ENCODE data around the gene GJB3. TPM values are rescaled to one million over a fixed set of nuclear protein-coding genes. Genes with fewer than 3 reads are reported as not detected.
"Not testable (repeated sequence)": the region's sequence is repeated elsewhere in the genome, so short reads cannot be mapped to it uniquely, and the experiment has no call there.

GJB3 gene
- polyA plus RNA-seq, 3 donors: not detected

GRCh38 chr1:34808051-34808810 lies 27.2 kb downstream of the GJB3 start:
- Histone ChIP-seq H3K27me3 (ENCODE audit: control insufficient read depth in 2 of 2, insufficient read depth in 2 of 2, low read length in 2 of 2) (no peaks in the 10 kb centered on the region), H2AFZ (ENCODE audit: insufficient read depth, low read depth, low read length, poor library complexity, severe bottlenecking) (no peak overlapping the region)
- peaks cover 0 to 7% (median 0%) of the 10 kb centered on the region in 7 donors for H3K9me3 Mint-ChIP-seq

GRCh38 chr1:34810781-34811180 lies 29.8 kb downstream of the GJB3 start:
- intact Hi-C loops (cut with micrococcal nuclease); H2AFZ ChIP-seq (ENCODE audit: insufficient read depth, low read depth, low read length, poor library complexity, severe bottlenecking); H3K27me3 Mint-ChIP-seq (ENCODE audit: low read depth in 3 of 3); H3K4me3 Mint-ChIP-seq; H3K9me3 ChIP-seq (replicated peaks in 1 of 2; ENCODE audit: control insufficient read depth in 1 of 2, insufficient read depth in 1 of 2, low read length in 2 of 2); H3K27ac ChIP-seq (ENCODE audit: low read depth in 1 of 2, low read length in 2 of 2); DNase-seq; H3K36me3 Mint-ChIP-seq; H3K36me3 ChIP-seq (replicated peaks in 1 of 2; ENCODE audit: control insufficient read depth in 1 of 2, insufficient read depth in 2 of 2, low read length in 2 of 2); H4K20me1 ChIP-seq (ENCODE audit: insufficient read depth, low read length); H3K27ac Mint-ChIP-seq; H3K9ac ChIP-seq (ENCODE audit: insufficient read depth, low read length, poor library complexity, severe bottlenecking); H3K4me1 Mint-ChIP-seq; H3K79me2 ChIP-seq (ENCODE audit: insufficient read depth, low read length); H3K4me3 ChIP-seq (replicated peaks in 1 of 3; ENCODE audit: low read depth in 2 of 3, low read length in 3 of 3); H3K27me3 ChIP-seq (ENCODE audit: control insufficient read depth in 2 of 2, insufficient read depth in 2 of 2, low read length in 2 of 2); H3K4me1 ChIP-seq (ENCODE audit: control insufficient read depth in 1 of 2, insufficient read depth in 2 of 2, low read length in 2 of 2); H3K4me2 ChIP-seq (replicated peaks; ENCODE audit: extremely low read depth, low read length, poor library complexity, severe bottlenecking); H3K9me3 Mint-ChIP-seq: not testable (repeated sequence)
- WGBS (ENCODE audit: insufficient coverage): no CpG with 5 or more reads among the region's 3 CpGs

More at GRCh38 chr1:34808051-34808810, 27.2 kb downstream of the GJB3 start:
- Mint-ChIP-seq H3K27ac (no peak overlapping the region), H3K36me3 (no peaks in the 10 kb centered on the region), H3K4me3 (no peak overlapping the region), H3K27me3 (ENCODE audit: low read depth in 3 of 3) (peaks cover 4 to 6% (median 5%) of the 10 kb centered on the region in 3 donors), H3K4me1 (no peaks in the 10 kb centered on the region)
- H3K27ac ChIP-seq (ENCODE audit: low read depth in 1 of 2, low read length in 2 of 2): no peak overlapping the region
- H3K79me2 ChIP-seq (ENCODE audit: insufficient read depth, low read length): no peaks in the 10 kb centered on the region
- TF ChIP-seq, protein P1, sequence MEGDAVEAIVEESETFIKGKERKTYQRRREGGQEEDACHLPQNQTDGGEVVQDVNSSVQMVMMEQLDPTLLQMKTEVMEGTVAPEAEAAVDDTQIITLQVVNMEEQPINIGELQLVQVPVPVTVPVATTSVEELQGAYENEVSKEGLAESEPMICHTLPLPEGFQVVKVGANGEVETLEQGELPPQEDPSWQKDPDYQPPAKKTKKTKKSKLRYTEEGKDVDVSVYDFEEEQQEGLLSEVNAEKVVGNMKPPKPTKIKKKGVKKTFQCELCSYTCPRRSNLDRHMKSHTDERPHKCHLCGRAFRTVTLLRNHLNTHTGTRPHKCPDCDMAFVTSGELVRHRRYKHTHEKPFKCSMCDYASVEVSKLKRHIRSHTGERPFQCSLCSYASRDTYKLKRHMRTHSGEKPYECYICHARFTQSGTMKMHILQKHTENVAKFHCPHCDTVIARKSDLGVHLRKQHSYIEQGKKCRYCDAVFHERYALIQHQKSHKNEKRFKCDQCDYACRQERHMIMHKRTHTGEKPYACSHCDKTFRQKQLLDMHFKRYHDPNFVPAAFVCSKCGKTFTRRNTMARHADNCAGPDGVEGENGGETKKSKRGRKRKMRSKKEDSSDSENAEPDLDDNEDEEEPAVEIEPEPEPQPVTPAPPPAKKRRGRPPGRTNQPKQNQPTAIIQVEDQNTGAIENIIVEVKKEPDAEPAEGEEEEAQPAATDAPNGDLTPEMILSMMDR (IDR thresholded peaks at IDR 0.05): no peak
- H3K36me3 ChIP-seq (replicated peaks in 1 of 2; ENCODE audit: control insufficient read depth in 1 of 2, insufficient read depth in 2 of 2, low read length in 2 of 2): no peaks in the 10 kb centered on the region
- no peak overlapping the region for H3K4me3 ChIP-seq (replicated peaks in 1 of 3; ENCODE audit: low read depth in 2 of 3, low read length in 3 of 3)
- no peaks in the 10 kb centered on the region for H4K20me1 ChIP-seq (ENCODE audit: insufficient read depth, low read length)
- no peaks in the 10 kb centered on the region for H3K4me1 ChIP-seq (ENCODE audit: control insufficient read depth in 1 of 2, insufficient read depth in 2 of 2, low read length in 2 of 2)
- WGBS (ENCODE audit: insufficient coverage): 97% methylated on average over 5 of the region's 9 CpGs
- no peak overlapping the region for H3K4me2 ChIP-seq (replicated peaks; ENCODE audit: extremely low read depth, low read length, poor library complexity, severe bottlenecking)
- intact Hi-C loops (cut with micrococcal nuclease): no loop called here
- H3K9ac ChIP-seq (ENCODE audit: insufficient read depth, low read length, poor library complexity, severe bottlenecking): no peak overlapping the region
- peaks cover 0 to 3% of the 10 kb centered on the region in 2 donors for H3K9me3 ChIP-seq (replicated peaks in 1 of 2; ENCODE audit: control insufficient read depth in 1 of 2, insufficient read depth in 1 of 2, low read length in 2 of 2)
- no peak for DNase-seq
